ENCODE results near the gene MAP3K12. TPM values are rescaled to one million over a fixed set of nuclear protein-coding genes. Genes with fewer than 3 reads are reported as not detected.

The MAP3K12 gene
- total RNA-seq, 1 donor from 2014 or later, result 4.8 TPM

DNA sequence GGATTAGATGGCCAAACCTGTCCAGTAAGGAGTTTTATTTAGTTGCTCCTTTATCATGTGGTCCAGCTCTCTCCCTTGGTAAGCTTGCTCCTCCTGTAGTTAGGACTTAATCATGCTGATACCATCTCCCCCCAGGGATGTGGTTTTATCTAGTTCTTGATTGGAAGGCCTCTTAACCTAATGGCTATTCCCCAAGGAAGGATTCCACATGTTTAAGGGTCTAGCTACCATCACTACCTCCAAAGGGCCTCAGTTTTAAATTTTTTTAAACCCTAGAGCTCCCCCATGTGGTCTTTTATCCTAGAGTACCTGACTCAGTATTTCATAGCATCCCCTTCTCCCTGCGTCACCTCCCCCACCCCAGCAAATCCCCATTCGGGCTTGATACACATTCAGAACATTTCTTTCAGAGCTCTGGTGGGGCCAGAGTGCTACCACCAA, 22.5 kb downstream of the MAP3K12 start:
- TF ChIP-seq, protein P1, sequence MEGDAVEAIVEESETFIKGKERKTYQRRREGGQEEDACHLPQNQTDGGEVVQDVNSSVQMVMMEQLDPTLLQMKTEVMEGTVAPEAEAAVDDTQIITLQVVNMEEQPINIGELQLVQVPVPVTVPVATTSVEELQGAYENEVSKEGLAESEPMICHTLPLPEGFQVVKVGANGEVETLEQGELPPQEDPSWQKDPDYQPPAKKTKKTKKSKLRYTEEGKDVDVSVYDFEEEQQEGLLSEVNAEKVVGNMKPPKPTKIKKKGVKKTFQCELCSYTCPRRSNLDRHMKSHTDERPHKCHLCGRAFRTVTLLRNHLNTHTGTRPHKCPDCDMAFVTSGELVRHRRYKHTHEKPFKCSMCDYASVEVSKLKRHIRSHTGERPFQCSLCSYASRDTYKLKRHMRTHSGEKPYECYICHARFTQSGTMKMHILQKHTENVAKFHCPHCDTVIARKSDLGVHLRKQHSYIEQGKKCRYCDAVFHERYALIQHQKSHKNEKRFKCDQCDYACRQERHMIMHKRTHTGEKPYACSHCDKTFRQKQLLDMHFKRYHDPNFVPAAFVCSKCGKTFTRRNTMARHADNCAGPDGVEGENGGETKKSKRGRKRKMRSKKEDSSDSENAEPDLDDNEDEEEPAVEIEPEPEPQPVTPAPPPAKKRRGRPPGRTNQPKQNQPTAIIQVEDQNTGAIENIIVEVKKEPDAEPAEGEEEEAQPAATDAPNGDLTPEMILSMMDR (IDR thresholded peaks at IDR 0.05; ENCODE audit: borderline replicate concordance), result peak; percentile 36
- no peaks in the 10 kb centered on the region for H3K27me3 ChIP-seq (ENCODE audit: low read depth)
- H3K4me1 ChIP-seq, result peaks cover 92% of the 10 kb centered on the region
- no peaks in the 10 kb centered on the region for H3K9me3 ChIP-seq (replicated peaks)
- H3K27ac ChIP-seq (replicated peaks), result peak overlapping the region; percentile 17
- no peak overlapping the region for H3K4me3 ChIP-seq
- intact Hi-C loops (cut with micrococcal nuclease), result no loop called here
- peaks cover 99% of the 10 kb centered on the region for H3K36me3 ChIP-seq
- DNase-seq, result no peak

DNA sequence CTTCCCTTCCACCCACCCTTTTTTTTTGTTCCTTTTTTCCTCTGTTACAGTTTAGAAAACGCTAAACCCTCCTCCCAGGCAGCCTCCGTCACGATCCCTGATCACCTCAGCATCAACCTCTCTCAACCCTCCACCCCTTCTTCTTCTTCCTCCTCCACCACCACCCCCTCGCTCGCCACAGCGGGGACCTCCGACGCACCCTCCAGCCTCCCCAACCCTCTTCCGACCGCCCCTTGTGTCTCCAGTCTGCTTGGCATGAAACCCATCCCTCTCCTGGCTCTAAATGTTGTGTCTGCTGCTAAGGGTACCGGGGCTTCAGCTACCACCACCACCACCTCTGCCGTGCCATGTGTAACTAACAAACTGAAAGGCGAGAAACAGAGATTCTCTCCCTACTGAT, 24.4 kb downstream of the MAP3K12 start:
- Histone ChIP-seq H3K9me3 (replicated peaks) (no peaks in the 10 kb centered on the region), H3K36me3 (peaks cover 99% of the 10 kb centered on the region), H3K4me3 (no peak overlapping the region), H3K27ac (replicated peaks) (peak overlapping the region; percentile 24), H3K27me3 (ENCODE audit: low read depth) (no peaks in the 10 kb centered on the region), H3K4me1 (peaks cover 94% of the 10 kb centered on the region)
- DNase-seq, result no peak
- TF ChIP-seq, protein P1 (IDR thresholded peaks at IDR 0.05; ENCODE audit: borderline replicate concordance), result no peak
- intact Hi-C loops (cut with micrococcal nuclease), result no loop called here

DNA sequence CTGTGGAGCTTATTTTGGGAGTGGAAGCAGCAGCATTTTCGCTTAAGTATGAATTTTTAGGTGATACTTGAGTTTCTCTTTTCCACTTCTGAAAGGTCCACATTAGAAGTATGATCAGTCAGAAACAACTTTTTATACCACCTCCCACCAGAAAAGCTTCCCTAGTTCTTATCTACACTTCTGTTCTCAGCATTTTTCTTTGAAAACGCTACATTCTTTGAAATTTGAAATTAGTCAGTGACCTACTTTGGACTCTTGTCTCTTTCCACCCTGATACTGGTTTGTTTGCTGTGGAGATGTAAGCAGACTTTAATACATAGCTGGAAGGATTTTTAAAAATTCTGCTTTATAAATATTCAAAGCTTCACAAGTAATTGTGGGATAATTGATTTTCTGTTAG, 25.2 kb downstream of the MAP3K12 start:
- intact Hi-C loops (cut with micrococcal nuclease), result no loop called here
- Histone ChIP-seq H3K27me3 (ENCODE audit: low read depth) (no peaks in the 10 kb centered on the region), H3K9me3 (replicated peaks) (no peaks in the 10 kb centered on the region), H3K4me3 (no peak overlapping the region), H3K27ac (replicated peaks) (peak overlapping the region; percentile 34), H3K4me1 (peaks cover 100% of the 10 kb centered on the region), H3K36me3 (peaks cover 100% of the 10 kb centered on the region)
- DNase-seq, result no peak
- TF ChIP-seq, protein P1 (IDR thresholded peaks at IDR 0.05; ENCODE audit: borderline replicate concordance), result no peak

DNA sequence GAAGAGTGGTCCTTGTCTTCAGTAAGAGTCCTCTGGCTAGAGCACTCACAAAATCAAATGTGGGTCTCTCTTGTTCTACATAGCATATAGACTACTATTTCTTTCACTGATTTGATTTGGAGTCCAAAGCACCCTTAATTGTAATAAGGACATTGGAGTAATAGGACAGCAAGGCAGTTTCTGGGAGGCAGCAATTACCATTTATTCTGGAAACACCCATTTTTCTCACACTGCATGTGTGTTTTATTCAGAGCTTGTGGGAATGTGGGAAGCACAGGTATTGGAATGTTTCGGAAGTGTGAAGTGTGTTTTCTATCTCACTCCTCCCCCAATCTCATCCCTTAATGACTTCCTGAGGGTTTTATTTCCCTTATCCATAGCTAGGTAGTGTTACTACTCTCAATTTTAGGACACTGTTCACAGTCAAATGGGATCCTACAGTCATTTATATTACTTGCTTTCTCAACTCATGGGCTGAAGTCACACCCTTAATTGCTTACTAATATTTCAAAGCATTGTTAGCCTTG, 27.1 kb downstream of the MAP3K12 start:
- intact Hi-C loops (cut with micrococcal nuclease), result no loop called here
- Histone ChIP-seq H3K9me3 (replicated peaks) (no peaks in the 10 kb centered on the region), H3K36me3 (peaks cover 100% of the 10 kb centered on the region), H3K27ac (replicated peaks) (peak overlapping the region; percentile 34), H3K27me3 (ENCODE audit: low read depth) (no peaks in the 10 kb centered on the region), H3K4me3 (no peak overlapping the region), H3K4me1 (peaks cover 98% of the 10 kb centered on the region)
- TF ChIP-seq, protein P1 (IDR thresholded peaks at IDR 0.05; ENCODE audit: borderline replicate concordance), result no peak
- no peak for DNase-seq

DNA sequence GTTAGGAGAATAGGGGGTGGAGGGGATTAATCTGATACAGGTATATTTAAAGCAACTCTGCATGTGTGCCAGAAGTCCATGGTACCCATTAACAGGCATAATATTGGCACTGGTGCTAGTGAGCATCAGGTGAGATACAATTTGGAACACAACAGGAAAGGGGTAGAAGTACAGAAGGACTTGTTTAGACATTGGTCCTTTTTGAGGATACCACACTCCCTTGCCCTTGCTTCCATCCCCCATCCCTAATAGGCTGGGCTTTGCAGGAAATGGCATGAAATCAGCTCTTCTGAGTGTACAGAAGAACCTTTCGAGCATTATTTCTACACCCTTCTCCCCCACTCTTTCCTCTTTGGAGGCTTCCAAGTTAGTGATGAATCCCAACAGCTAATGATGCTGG, 31.0 kb downstream of the MAP3K12 start:
- H3K27ac ChIP-seq (replicated peaks), result peak overlapping the region; percentile 69
- no peak overlapping the region for H3K4me3 ChIP-seq
- no peaks in the 10 kb centered on the region for H3K27me3 ChIP-seq (ENCODE audit: low read depth)
- H3K4me1 ChIP-seq, result peaks cover 98% of the 10 kb centered on the region
- H3K9me3 ChIP-seq (replicated peaks), result no peaks in the 10 kb centered on the region
- intact Hi-C loops (cut with micrococcal nuclease), result no loop called here
- TF ChIP-seq, protein P1 (IDR thresholded peaks at IDR 0.05; ENCODE audit: borderline replicate concordance), result no peak
- H3K36me3 ChIP-seq, result peaks cover 100% of the 10 kb centered on the region
- no peak for DNase-seq
